Vagina (tissue), 2 donors: Measurements from ENCODE around the gene PPP2R3B. TPM values are rescaled to one million over a fixed set of nuclear protein-coding genes. Genes with fewer than 3 reads are reported as not detected.
"Not testable (repeated sequence)": the region's sequence is repeated elsewhere in the genome, so short reads cannot be mapped to it uniquely, and the experiment has no call there.

Source experiments
- DNase-seq, 2 donors: peaks; one replicate each; pipeline ENCODE4 v3.0.0-alpha.2; 2017; ENCODE audit errors: extremely low spot score in 2 of 2
- H3K27ac ChIP-seq: fragments of 200-600 bp; sonication (generic); one replicate; pipeline ENCODE4 v1.5.1; 2019
- H3K27me3 ChIP-seq: fragments of 200-600 bp; sonication (generic); one replicate; pipeline ENCODE4 v1.5.1; 2019
- H3K36me3 ChIP-seq, 2 donors: fragments of 200-600 bp; sonication (generic); one replicate each; pipeline ENCODE4 v1.5.1; 2017 to 2019
- H3K4me1 ChIP-seq: fragments of 200-600 bp; sonication (generic); one replicate; pipeline ENCODE4 v1.5.1; 2019
- H3K4me3 ChIP-seq, 2 donors: fragments of 200-600 bp; sonication (generic); 1 replicate in 1 of 2; 2 replicates in 1 of 2; pipeline ENCODE4 v1.5.1; 2016 to 2019
- H3K9me3 ChIP-seq: fragments of 200-600 bp; sonication (generic); one replicate; pipeline ENCODE4 v1.5.1; 2019
- POLR2A ChIP-seq, 2 donors: fragments of 450-650 bp; IDR thresholded peaks; one replicate each; pipeline ENCODE4 v1.6.1; 2017; ENCODE audit warnings: antibody characterized with exemption in 2 of 2, mild to moderate bottlenecking in 2 of 2, moderate library complexity in 2 of 2
- POLR2AphosphoS5 ChIP-seq, 2 donors: sonication (generic); formaldehyde crosslinking; IDR thresholded peaks; one replicate each; pipeline ENCODE4 v1.9.0; 2017; ENCODE audit warnings: antibody characterized with exemption in 2 of 2, mild to moderate bottlenecking in 2 of 2, low read depth in 1 of 2; ENCODE audit not compliant: insufficient read depth in 1 of 2
- intact Hi-C: fragments of 100-400 bp; cut with DNase I; formaldehyde crosslinking; loops from one replicate; pipeline ENCODE4 v1.15.1; 2023
- total RNA-seq: library from RNA; depleted of rRNA; stranded (reverse); fragments of >200 nt; gene quantifications from one replicate; pipeline ENCODE4 v1.2.3, GENCODE V29; 2016
- TF ChIP-seq, protein P1 (sequence below), 3 experiments: fragments of 450-650 bp in 2 of 3; fragments of 200-600 bp in 1 of 3; sonication (generic) in 1 of 3; IDR thresholded peaks; one replicate each; pipeline ENCODE4 v1.5.1; 2017 to 2019; ENCODE audit warnings: antibody characterized with exemption in 3 of 3, mild to moderate bottlenecking in 2 of 3, moderate library complexity in 2 of 3

The PPP2R3B gene
- total RNA-seq, 1 donor from 2014 or later, result 28.5 TPM

DNA sequence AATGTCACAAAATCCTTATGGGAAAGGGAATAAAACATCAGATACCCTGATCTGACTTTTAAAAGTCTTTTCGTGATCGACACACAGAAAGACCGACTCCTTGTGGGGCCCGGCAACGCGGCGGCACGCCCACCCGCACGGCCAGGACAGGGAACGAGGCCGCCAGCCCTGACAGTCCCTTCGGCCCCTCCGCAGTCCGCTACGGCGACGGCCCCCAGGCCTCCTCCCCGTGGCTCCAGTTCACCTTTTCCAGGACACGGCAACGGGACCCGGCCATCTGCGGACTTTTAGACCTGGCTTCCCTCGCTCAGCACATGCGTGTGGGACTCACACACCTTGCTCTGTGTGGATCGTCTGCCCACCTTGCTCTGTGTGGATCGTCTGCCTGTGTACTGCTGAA lies 34.5 kb downstream of the PPP2R3B start:
- no peak for DNase-seq
- intact Hi-C loops, result no loop called here
- H3K4me1 ChIP-seq, result no peaks in the 10 kb centered on the region

GRCh38 chrX:351736-352135 lies 35.0 kb downstream of the PPP2R3B start:
- H3K27ac ChIP-seq, result no peak overlapping the region
- H3K27me3 ChIP-seq, result no peaks in the 10 kb centered on the region
- DNase-seq, result no peak
- TF ChIP-seq, protein P1, sequence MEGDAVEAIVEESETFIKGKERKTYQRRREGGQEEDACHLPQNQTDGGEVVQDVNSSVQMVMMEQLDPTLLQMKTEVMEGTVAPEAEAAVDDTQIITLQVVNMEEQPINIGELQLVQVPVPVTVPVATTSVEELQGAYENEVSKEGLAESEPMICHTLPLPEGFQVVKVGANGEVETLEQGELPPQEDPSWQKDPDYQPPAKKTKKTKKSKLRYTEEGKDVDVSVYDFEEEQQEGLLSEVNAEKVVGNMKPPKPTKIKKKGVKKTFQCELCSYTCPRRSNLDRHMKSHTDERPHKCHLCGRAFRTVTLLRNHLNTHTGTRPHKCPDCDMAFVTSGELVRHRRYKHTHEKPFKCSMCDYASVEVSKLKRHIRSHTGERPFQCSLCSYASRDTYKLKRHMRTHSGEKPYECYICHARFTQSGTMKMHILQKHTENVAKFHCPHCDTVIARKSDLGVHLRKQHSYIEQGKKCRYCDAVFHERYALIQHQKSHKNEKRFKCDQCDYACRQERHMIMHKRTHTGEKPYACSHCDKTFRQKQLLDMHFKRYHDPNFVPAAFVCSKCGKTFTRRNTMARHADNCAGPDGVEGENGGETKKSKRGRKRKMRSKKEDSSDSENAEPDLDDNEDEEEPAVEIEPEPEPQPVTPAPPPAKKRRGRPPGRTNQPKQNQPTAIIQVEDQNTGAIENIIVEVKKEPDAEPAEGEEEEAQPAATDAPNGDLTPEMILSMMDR (IDR thresholded peaks at IDR 0.05), result no peak
- TF ChIP-seq POLR2AphosphoS5 (IDR thresholded peaks at IDR 0.05; ENCODE audit: insufficient read depth in 1 of 2, low read depth in 1 of 2), result no peak
- no peaks in the 10 kb centered on the region for H3K9me3 ChIP-seq
- no peak overlapping the region for H3K4me3 ChIP-seq
- H3K4me1 ChIP-seq, result no peaks in the 10 kb centered on the region
- no peaks in the 10 kb centered on the region for H3K36me3 ChIP-seq
- intact Hi-C loops, result no loop called here

More for the DNA sequence above, 34.5 kb downstream of the PPP2R3B start:
- Histone ChIP-seq H3K4me3 (no peak overlapping the region), H3K9me3 (no peaks in the 10 kb centered on the region), H3K27me3 (no peaks in the 10 kb centered on the region), H3K27ac (no peak overlapping the region), H3K36me3 (no peaks in the 10 kb centered on the region)
- TF ChIP-seq, protein P1 (IDR thresholded peaks at IDR 0.05), result no peak
- no peak for TF ChIP-seq POLR2A (IDR thresholded peaks at IDR 0.05)
- no peak for TF ChIP-seq POLR2AphosphoS5 (IDR thresholded peaks at IDR 0.05; ENCODE audit: insufficient read depth in 1 of 2, low read depth in 1 of 2)

- H3K4me3 ChIP-seq, DNase-seq, H3K36me3 ChIP-seq, H3K4me1 ChIP-seq, H3K9me3 ChIP-seq, H3K27ac ChIP-seq, intact Hi-C loops, H3K27me3 ChIP-seq: not testable (repeated sequence)
These were observed 35.4 kb downstream of the PPP2R3B start for GRCh38 chrX:351324-351641.

DNA sequence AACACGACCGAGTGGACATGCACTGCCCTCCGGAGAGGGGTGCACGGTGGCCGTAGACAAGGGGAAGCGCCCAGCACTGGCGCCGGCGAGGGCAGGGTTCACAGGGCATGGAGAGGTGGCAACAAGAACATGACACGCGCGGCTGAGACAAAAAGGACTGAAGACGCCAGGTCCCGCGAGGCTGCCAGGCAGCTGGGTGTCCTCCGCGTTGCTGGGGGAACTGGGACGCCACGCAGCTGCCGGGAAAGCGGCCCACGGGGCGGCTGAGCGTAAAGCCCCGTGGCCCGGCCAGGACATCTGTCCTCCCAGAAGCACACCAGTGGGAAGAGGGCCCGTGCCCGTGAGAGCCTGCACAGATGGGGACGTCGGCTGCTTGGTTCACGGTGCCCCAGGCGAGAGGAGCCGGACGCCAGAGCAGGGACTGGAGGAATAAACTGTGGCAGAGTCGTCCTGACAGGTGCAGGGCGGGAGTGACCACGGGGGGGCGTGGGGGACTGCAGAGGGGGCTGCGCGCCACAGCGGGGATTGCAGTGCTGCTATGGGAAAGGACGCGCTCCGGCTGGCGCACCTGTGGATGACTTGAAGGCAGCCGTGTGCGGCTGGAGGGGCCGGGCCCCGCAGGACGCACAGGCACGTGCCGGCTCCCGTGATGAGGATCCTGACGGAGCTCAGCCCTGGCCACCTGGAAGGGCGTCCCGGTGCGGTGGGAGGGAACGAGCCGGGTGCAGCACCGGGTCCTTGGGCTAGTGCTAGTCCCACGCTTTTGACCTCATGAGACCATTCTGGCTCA lies 36.0 kb downstream of the PPP2R3B start:
- H3K36me3 ChIP-seq, result peaks cover 0 to 6% of the 10 kb centered on the region in 2 donors
- H3K9me3 ChIP-seq, result no peaks in the 10 kb centered on the region
- intact Hi-C loops, result no loop called here

DNA sequence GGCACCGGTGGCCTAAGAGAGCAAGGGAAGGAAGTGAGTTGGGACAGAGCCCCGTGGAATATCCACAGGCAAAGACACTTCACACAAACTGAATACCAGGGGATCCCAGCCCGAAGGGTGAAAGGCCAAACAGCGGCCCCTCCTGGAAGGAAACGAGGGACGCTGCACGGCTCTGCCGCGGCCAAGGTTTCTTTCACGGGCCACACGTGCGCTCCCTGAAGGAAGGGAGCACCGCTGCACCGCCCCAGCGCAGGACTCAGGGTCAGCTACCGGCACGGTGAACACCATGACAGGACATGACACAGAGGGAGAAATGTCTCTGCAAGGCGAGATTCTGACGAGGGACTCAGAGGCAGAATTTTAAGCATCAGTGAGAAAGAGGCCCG lies 36.6 kb downstream of the PPP2R3B start:
- intact Hi-C loops, result no loop called here
- no peak for TF ChIP-seq POLR2A (IDR thresholded peaks at IDR 0.05)
- no peaks in the 10 kb centered on the region for H3K9me3 ChIP-seq
- no peak overlapping the region for H3K4me3 ChIP-seq
- no peaks in the 10 kb centered on the region for H3K4me1 ChIP-seq
- H3K27ac ChIP-seq, result no peak overlapping the region
- no peaks in the 10 kb centered on the region for H3K27me3 ChIP-seq
- peaks cover 0 to 10% of the 10 kb centered on the region in 2 donors for H3K36me3 ChIP-seq
- DNase-seq, result no peak

More for the DNA sequence above, 36.0 kb downstream of the PPP2R3B start:
- Histone ChIP-seq H3K27ac (no peak overlapping the region), H3K4me3 (no peak overlapping the region), H3K4me1 (no peaks in the 10 kb centered on the region), H3K27me3 (no peaks in the 10 kb centered on the region)
- DNase-seq, result no peak
- TF ChIP-seq, protein P1 (IDR thresholded peaks at IDR 0.05), result no peak
- TF ChIP-seq POLR2A (IDR thresholded peaks at IDR 0.05) (no peak), POLR2AphosphoS5 (IDR thresholded peaks at IDR 0.05; ENCODE audit: insufficient read depth in 1 of 2, low read depth in 1 of 2) (no peak)

DNA sequence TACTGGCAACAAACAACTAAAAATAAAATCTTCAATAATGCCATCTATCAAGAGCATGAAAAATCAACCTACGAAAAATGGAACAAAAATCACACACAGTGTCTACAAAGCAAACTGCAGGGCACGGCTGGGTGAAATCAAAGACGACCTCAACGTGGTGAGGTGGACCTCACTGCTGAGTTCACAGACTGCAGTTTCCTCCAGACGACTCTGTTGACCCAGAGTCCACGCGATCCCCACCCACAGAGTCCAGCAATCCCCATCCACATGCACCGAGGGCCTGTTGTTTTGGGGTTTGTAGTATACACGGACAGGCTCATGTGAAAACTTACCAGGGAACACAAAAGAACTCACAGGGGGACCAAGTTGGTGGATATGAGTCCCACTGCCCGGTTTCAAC lies 37.0 kb downstream of the PPP2R3B start:
- intact Hi-C loops, result no loop called here
- TF ChIP-seq POLR2A (IDR thresholded peaks at IDR 0.05) (no peak), POLR2AphosphoS5 (IDR thresholded peaks at IDR 0.05; ENCODE audit: insufficient read depth in 1 of 2, low read depth in 1 of 2) (no peak)
- TF ChIP-seq, protein P1 (IDR thresholded peaks at IDR 0.05), result no peak
- H3K27me3 ChIP-seq, result no peaks in the 10 kb centered on the region
- no peaks in the 10 kb centered on the region for H3K4me1 ChIP-seq
- no peak overlapping the region for H3K4me3 ChIP-seq
- no peaks in the 10 kb centered on the region for H3K9me3 ChIP-seq
- no peak overlapping the region for H3K27ac ChIP-seq
- H3K36me3 ChIP-seq, result peaks cover 0 to 14% of the 10 kb centered on the region in 2 donors
- DNase-seq, result no peak
